Islet of Langerhans (tissue), 1 donor: ENCODE data around the gene WAPL.

Experiments used
- FAIRE-seq: peaks from one replicate; lab custom pipeline; 2011; peaks lifted over from hg19 to GRCh38; lab: Jason Lieb, UNC

WAPL gene

GRCh38 chr10:86461963-86462804 is 59.4 kb downstream of the WAPL start:
- FAIRE-seq = no peak

- no peak for FAIRE-seq
Measured at GRCh38 chr10:86451604-86451960, 70.0 kb downstream of the WAPL start.

GRCh38 chr10:86450806-86451603 is 70.6 kb downstream of the WAPL start:
- no peak for FAIRE-seq

- FAIRE-seq = no peak
Measured at GRCh38 chr10:86449926-86450558, 71.5 kb downstream of the WAPL start.

- FAIRE-seq = no peak
Measured at GRCh38 chr10:86447432-86447831, 74.2 kb downstream of the WAPL start.

GRCh38 chr10:86446987-86447386 is 74.6 kb downstream of the WAPL start:
- no peak for FAIRE-seq

- no peak for FAIRE-seq
Measured at GRCh38 chr10:86446440-86446839, 75.2 kb downstream of the WAPL start.

- FAIRE-seq = no peak
Measured at GRCh38 chr10:86443936-86444335, 77.7 kb downstream of the WAPL start.

GRCh38 chr10:86443069-86443468 is 78.5 kb downstream of the WAPL start:
- FAIRE-seq = no peak

GRCh38 chr10:86440874-86441843 is 80.4 kb downstream of the WAPL start:
- FAIRE-seq = peak; percentile 51

GRCh38 chr10:86439544-86439943 is 82.0 kb downstream of the WAPL start:
- FAIRE-seq = no peak

- FAIRE-seq = no peak
Measured at GRCh38 chr10:86438091-86438749, 83.4 kb downstream of the WAPL start.

GRCh38 chr10:86437447-86437846 is 84.1 kb downstream of the WAPL start:
- peak; percentile 56 for FAIRE-seq

GRCh38 chr10:86436963-86437362 is 84.6 kb downstream of the WAPL start:
- no peak for FAIRE-seq

- no peak for FAIRE-seq
Measured at GRCh38 chr10:86434656-86435055, 86.9 kb downstream of the WAPL start.

GRCh38 chr10:86423739-86424138 is 97.9 kb downstream of the WAPL start:
- FAIRE-seq = no peak

- no peak for FAIRE-seq
Measured at GRCh38 chr10:86419101-86419500, 102.5 kb downstream of the WAPL start.

GRCh38 chr10:86415583-86415982 is 106.0 kb downstream of the WAPL start:
- FAIRE-seq = no peak

GRCh38 chr10:86415116-86415515 is 106.5 kb downstream of the WAPL start:
- FAIRE-seq = no peak

GRCh38 chr10:86413046-86413728 is 108.4 kb downstream of the WAPL start:
- no peak for FAIRE-seq
